SK-N-MC (cell line): ENCODE results near the gene SRSF9.

Experiments used
- EZH2 ChIP-seq: fragments of 200-600 bp; sonication (generic); IDR thresholded peaks from one replicate; pipeline ENCODE4 v1.6.1; 2017; ENCODE audit warnings: antibody characterized with exemption
- FOXP2 ChIP-seq: optimal IDR thresholded peaks from 2 replicates; pipeline ENCODE3; 2011; ENCODE audit warnings: mild to moderate bottlenecking, moderate library complexity; ENCODE audit not compliant: insufficient read depth; ENCODE audit errors: extremely low read length, control extremely low read depth
- POLR2AphosphoS5 ChIP-seq: IDR thresholded peaks from 2 replicates; pipeline ENCODE4 v1.6.1; 2012; ENCODE audit warnings: mild to moderate bottlenecking, low read depth, low read length, borderline replicate concordance

GRCh38 chr12:120422892-120423456 is 46.6 kb downstream of the SRSF9 start:
- TF ChIP-seq POLR2AphosphoS5 (no peak), EZH2 (no peak), FOXP2 (no peak)
